Body of pancreas (tissue), 4 donors: Measurements from ENCODE around the gene KIF27. TPM values are rescaled to one million over a fixed set of nuclear protein-coding genes. Genes with fewer than 3 reads are reported as not detected.
A peak's percentile ranks its signal among the peaks of the same experiment; 100 is the strongest.
"Not testable (repeated sequence)": the region's sequence is repeated elsewhere in the genome, so short reads cannot be mapped to it uniquely, and the experiment has no call there.

Experiments used
- ATAC-seq: fragments of 150-250 bp; one replicate; pipeline ENCODE4 v1.9.1; 2016
- DNase-seq, 4 donors: peaks; one replicate each; pipeline ENCODE4 v3.0.0-alpha.2; 2019
- H3K27ac ChIP-seq, 4 donors: fragments of 200-600 bp; sonication (generic); 1 replicate in 3 of 4; 2 replicates in 1 of 4; pipeline versions ENCODE4 v1.5.1 to v1.6.1; 2016 to 2019; ENCODE audit warnings: mild to moderate bottlenecking in 1 of 4, mixed read lengths in 1 of 4, moderate library complexity in 1 of 4
- H3K27me3 ChIP-seq, 2 donors: fragments of 200-600 bp; sonication (generic); one replicate each; pipeline ENCODE4 v1.6.0; 2016; ENCODE audit warnings: mild to moderate bottlenecking in 1 of 2
- H3K36me3 ChIP-seq, 2 donors: fragments of 200-600 bp; sonication (generic); replicated peaks in 1 of 2; 2 replicates each; pipeline ENCODE4 v1.5.1; 2016; ENCODE audit warnings: low read depth in 2 of 2; ENCODE audit not compliant: insufficient read depth in 1 of 2
- H3K4me1 ChIP-seq: fragments of 200-600 bp; sonication (generic); one replicate; pipeline ENCODE4 v1.6.0; 2016
- H3K4me3 ChIP-seq, 2 donors: fragments of 200-600 bp; sonication (generic); 1 replicate in 1 of 2; 2 replicates in 1 of 2; pipeline ENCODE4 v1.5.1; 2016 to 2019
- H3K9me3 ChIP-seq, 3 donors: fragments of 200-600 bp; sonication (generic); 1 replicate in 2 of 3; 2 replicates in 1 of 3; pipeline ENCODE4 v1.5.1; 2016
- CTCF ChIP-seq, 7 experiments: fragments of 450-650 bp in 4 of 7; fragments of 200-600 bp in 3 of 7; sonication (generic) in 3 of 7; IDR thresholded peaks; one replicate each; pipeline ENCODE4 v1.5.1; 2016 to 2019; ENCODE audit warnings: antibody characterized with exemption in 7 of 7
- POLR2A ChIP-seq, 3 donors: fragments of 450-650 bp; IDR thresholded peaks; one replicate each; pipeline ENCODE4 v1.6.1; 2016; ENCODE audit warnings: antibody characterized with exemption in 3 of 3, mild to moderate bottlenecking in 2 of 3
- WGBS, 2 donors: methylation state at CpG; one replicate each; pipeline ENCODE4 v1.1.5; 2017; 5-methylcytosine and 5-hydroxymethylcytosine counted together
- intact Hi-C: fragments of 100-400 bp; cut with DNase I; formaldehyde crosslinking; loops from one replicate; pipeline ENCODE4 v1.15.1; 2023
- total RNA-seq, 2 donors: library from RNA; depleted of rRNA; stranded (reverse); fragments of >200 nt; gene quantifications; one replicate each; pipeline ENCODE4 v1.1.0, GENCODE V29; 2016

KIF27 gene
- total RNA-seq, 2 donors from 2014 or later, result 6.0 to 6.6 TPM

GRCh38 chr9:83920469-83920926 lies 734 bp downstream of the KIF27 start:
- WGBS, 2 donors, result 1 to 2% methylated on average over 15 to 16 of the region's 16 CpGs
- ATAC-seq (peak; percentile 54), DNase-seq (peak; percentile 70 to 82 (median 76))
- H3K27me3 ChIP-seq, result no peaks in the 10 kb centered on the region
- H3K4me3 ChIP-seq, result peak overlapping the region; percentile 78 to 81
- no peaks in the 10 kb centered on the region for H3K9me3 ChIP-seq
- H3K27ac ChIP-seq, result peak overlapping the region; percentile 97 to 100 (median 100)
- H3K36me3 ChIP-seq, result no peaks in the 10 kb centered on the region
- H3K4me1 ChIP-seq, result peaks cover 18% of the 10 kb centered on the region
- TF ChIP-seq POLR2A (IDR thresholded peaks at IDR 0.05), result peak in 2 of 3 donors; percentile 28 to 65
- TF ChIP-seq CTCF (IDR thresholded peaks at IDR 0.05), result peak in 4 of 7 experiments; percentile 20 to 45 (median 44)
- intact Hi-C loops, result no loop called here

GRCh38 chr9:83919111-83919510 lies 2.1 kb downstream of the KIF27 start:
- WGBS, 2 donors, result 90 to 100% methylated on average over 1 of the region's 1 CpG
- Histone ChIP-seq H3K27me3 (no peaks in the 10 kb centered on the region), H3K4me1 (peaks cover 18% of the 10 kb centered on the region), H3K4me3 (no peak overlapping the region), H3K36me3 (no peaks in the 10 kb centered on the region), H3K27ac (no peak overlapping the region), H3K9me3 (no peaks in the 10 kb centered on the region)
- ATAC-seq (no peak), DNase-seq (no peak)
- intact Hi-C loops, result no loop called here
- TF ChIP-seq CTCF (IDR thresholded peaks at IDR 0.05) (no peak), POLR2A (IDR thresholded peaks at IDR 0.05) (no peak)

GRCh38 chr9:83912194-83912593 lies 9.0 kb downstream of the KIF27 start:
- H3K36me3 ChIP-seq, intact Hi-C loops, H3K27ac ChIP-seq, ATAC-seq, H3K4me1 ChIP-seq, H3K9me3 ChIP-seq, H3K4me3 ChIP-seq, H3K27me3 ChIP-seq: not testable (repeated sequence)
- WGBS, 2 donors, result 19 to 26% methylated on average over 3 of the region's 3 CpGs
- peak in 1 of 4 donors; percentile 30 for DNase-seq
- TF ChIP-seq CTCF (IDR thresholded peaks at IDR 0.05), result peak; percentile 13 to 65 (median 51)

- Histone ChIP-seq H3K4me1 (no peaks in the 10 kb centered on the region), H3K27ac (no peak overlapping the region), H3K36me3 (no peaks in the 10 kb centered on the region), H3K9me3 (no peaks in the 10 kb centered on the region), H3K4me3 (no peak overlapping the region), H3K27me3 (no peaks in the 10 kb centered on the region)
- ATAC-seq (no peak), DNase-seq (no peak)
- intact Hi-C loops, result no loop called here
- TF ChIP-seq POLR2A (IDR thresholded peaks at IDR 0.05) (no peak), CTCF (IDR thresholded peaks at IDR 0.05) (no peak)
Measured at GRCh38 chr9:83906144-83906543, 15.1 kb downstream of the KIF27 start.

- intact Hi-C loops, result not testable (repeated sequence)
- WGBS, 2 donors, result 68 to 82% methylated on average over 5 of the region's 5 CpGs
Measured at GRCh38 chr9:83900615-83901014, 20.6 kb downstream of the KIF27 start.

GRCh38 chr9:83894301-83894700 lies 26.9 kb downstream of the KIF27 start:
- ATAC-seq, H3K27me3 ChIP-seq, H3K36me3 ChIP-seq, H3K9me3 ChIP-seq, H3K4me3 ChIP-seq, intact Hi-C loops, H3K27ac ChIP-seq, H3K4me1 ChIP-seq, DNase-seq: not testable (repeated sequence)
- WGBS, 2 donors, result 79 to 84% methylated on average over 2 of the region's 2 CpGs

More at GRCh38 chr9:83900615-83901014, 20.6 kb downstream of the KIF27 start:
- H3K27me3 ChIP-seq, H3K9me3 ChIP-seq, H3K4me1 ChIP-seq, H3K36me3 ChIP-seq, DNase-seq, H3K27ac ChIP-seq, H3K4me3 ChIP-seq, ATAC-seq: not testable (repeated sequence)

GRCh38 chr9:83886498-83886897 lies 34.7 kb downstream of the KIF27 start:
- ATAC-seq, H3K27ac ChIP-seq, H3K4me1 ChIP-seq, H3K9me3 ChIP-seq, H3K4me3 ChIP-seq, DNase-seq, H3K36me3 ChIP-seq, H3K27me3 ChIP-seq, intact Hi-C loops: not testable (repeated sequence)
- 93 to 96% methylated on average over 2 of the region's 2 CpGs for WGBS, 2 donors

- H3K9me3 ChIP-seq, H3K27me3 ChIP-seq, H3K4me3 ChIP-seq, H3K27ac ChIP-seq, intact Hi-C loops, H3K36me3 ChIP-seq, H3K4me1 ChIP-seq: not testable (repeated sequence)
- 68 to 74% methylated on average over 3 of the region's 3 CpGs for whole genome bisulfite sequencing, 2 donors
- peak; percentile 8 to 27 (median 14) for DNase-seq
- ATAC-seq, result peak; percentile 24
Measured at GRCh38 chr9:83885559-83886240, 35.5 kb downstream of the KIF27 start.
